Liver (tissue), 9 donors: ENCODE data around the gene CDH4. TPM values are rescaled to one million over a fixed set of nuclear protein-coding genes. Genes with fewer than 3 reads are reported as not detected.

Source experiments
- DNase-seq: peaks from one replicate; pipeline ENCODE4 v3.0.0-alpha.2; 2017; ENCODE audit warnings: low spot score
- H3K27ac ChIP-seq, 2 donors: one replicate each; pipeline ENCODE4 v1.7.0; 2013; ENCODE audit warnings: inconsistent platforms in 2 of 2, low read length in 2 of 2, control low read depth in 1 of 2, low read depth in 1 of 2, mild to moderate bottlenecking in 1 of 2
- H3K27me3 ChIP-seq, 4 donors: one replicate each; pipeline versions ENCODE4 v1.6.1 to v1.7.0; 2013; ENCODE audit warnings: low read length in 3 of 4, inconsistent platforms in 1 of 4, mild to moderate bottlenecking in 1 of 4, moderate library complexity in 1 of 4; ENCODE audit not compliant: control insufficient read depth in 4 of 4, insufficient read depth in 4 of 4
- H3K36me3 ChIP-seq, 4 donors: one replicate each; pipeline versions ENCODE4 v1.6.1 to v1.7.0; 2013; ENCODE audit warnings: low read length in 3 of 4, mild to moderate bottlenecking in 3 of 4, low read depth in 1 of 4, moderate library complexity in 1 of 4; ENCODE audit not compliant: control insufficient read depth in 4 of 4, insufficient read depth in 3 of 4
- H3K4me1 ChIP-seq, 4 donors: one replicate each; pipeline versions ENCODE4 v1.6.1 to v1.7.0; 2013; ENCODE audit warnings: low read length in 3 of 4, mild to moderate bottlenecking in 3 of 4, moderate library complexity in 1 of 4; ENCODE audit not compliant: control insufficient read depth in 4 of 4, insufficient read depth in 4 of 4
- H3K4me3 ChIP-seq, 3 donors: one replicate each; pipeline versions ENCODE4 v1.6.1 to v1.7.0; 2013; ENCODE audit warnings: low read length in 3 of 3, control low read depth in 1 of 3, low read depth in 1 of 3, mild to moderate bottlenecking in 1 of 3
- H3K9ac ChIP-seq, 2 donors: one replicate each; pipeline ENCODE4 v1.7.0; 2013; ENCODE audit warnings: low read length in 2 of 2, mild to moderate bottlenecking in 2 of 2, moderate library complexity in 2 of 2, control low read depth in 1 of 2, low read depth in 1 of 2
- H3K9me3 ChIP-seq, 4 donors: one replicate each; pipeline versions ENCODE4 v1.6.1 to v1.7.0; 2013; ENCODE audit warnings: low read length in 3 of 4; ENCODE audit not compliant: control insufficient read depth in 4 of 4
- ATF3 ChIP-seq: IDR thresholded peaks from 2 replicates; pipeline ENCODE4 v1.6.1; 2016; ENCODE audit warnings: antibody characterized with exemption
- CTCF ChIP-seq: fragments of 150-350 bp; IDR thresholded peaks from 2 replicates; pipeline ENCODE4 v1.5.1; 2017; ENCODE audit warnings: improper control_type of control experiment, low read depth, low read length; ENCODE audit not compliant: missing input control
- EGR1 ChIP-seq, 2 donors: IDR thresholded peaks; 2 replicates each; pipeline ENCODE4 v1.6.1; 2016 to 2018; ENCODE audit warnings: antibody characterized with exemption in 2 of 2, low read depth in 2 of 2
- FOXA1 ChIP-seq: IDR thresholded peaks from 2 replicates; pipeline ENCODE4 v1.6.1; 2016; ENCODE audit warnings: antibody characterized with exemption
- FOXA2 ChIP-seq: IDR thresholded peaks from 2 replicates; pipeline ENCODE4 v1.6.1; 2016; ENCODE audit warnings: antibody characterized with exemption
- GABPA ChIP-seq, 2 donors: IDR thresholded peaks in 1 of 2; conservative IDR thresholded peaks in 1 of 2; 2 replicates each; pipeline ENCODE4 v1.6.1; 2016; ENCODE audit warnings: antibody characterized with exemption in 2 of 2, mild to moderate bottlenecking in 1 of 2, moderate library complexity in 1 of 2
- HNF4A ChIP-seq, 2 donors: conservative IDR thresholded peaks; 2 replicates each; pipeline ENCODE4 v1.6.1; 2016; ENCODE audit warnings: antibody characterized with exemption in 2 of 2, mild to moderate bottlenecking in 2 of 2
- HNF4G ChIP-seq: IDR thresholded peaks from 2 replicates; pipeline ENCODE4 v1.6.1; 2016; ENCODE audit warnings: antibody characterized with exemption
- JUND ChIP-seq, 2 donors: IDR thresholded peaks; 2 replicates each; pipeline ENCODE4 v1.6.1; 2016; ENCODE audit warnings: antibody characterized with exemption in 2 of 2
- MAX ChIP-seq: IDR thresholded peaks from 2 replicates; pipeline ENCODE4 v1.6.1; 2016; ENCODE audit warnings: antibody characterized with exemption
- NR2F2 ChIP-seq: IDR thresholded peaks from 2 replicates; pipeline ENCODE4 v1.6.1; 2016; ENCODE audit warnings: antibody characterized with exemption
- RAD21 ChIP-seq, 2 donors: IDR thresholded peaks; 2 replicates each; pipeline ENCODE4 v1.6.1; 2016; ENCODE audit warnings: antibody characterized with exemption in 2 of 2, mild to moderate bottlenecking in 2 of 2
- REST ChIP-seq: IDR thresholded peaks from 2 replicates; pipeline ENCODE4 v1.6.1; 2016; ENCODE audit warnings: antibody characterized with exemption, mild to moderate bottlenecking
- RXRA ChIP-seq, 2 donors: IDR thresholded peaks; 2 replicates each; pipeline ENCODE4 v1.6.1; 2017 to 2018; ENCODE audit warnings: antibody characterized with exemption in 2 of 2, mild to moderate bottlenecking in 1 of 2
- SP1 ChIP-seq: IDR thresholded peaks from 2 replicates; pipeline ENCODE4 v1.6.1; 2018; ENCODE audit warnings: antibody characterized with exemption, mild to moderate bottlenecking
- TAF1 ChIP-seq: conservative IDR thresholded peaks from 2 replicates; pipeline ENCODE4 v1.6.1; 2016; ENCODE audit warnings: antibody characterized with exemption, mild to moderate bottlenecking
- YY1 ChIP-seq: IDR thresholded peaks from 2 replicates; pipeline ENCODE4 v1.6.1; 2016; ENCODE audit warnings: antibody characterized with exemption, mild to moderate bottlenecking
- ZBTB33 ChIP-seq: IDR thresholded peaks from 2 replicates; pipeline ENCODE4 v1.6.1; 2016; ENCODE audit warnings: antibody characterized with exemption
- WGBS: extraction: QIAGEN DNeasy Blood & Tissue Kit; methylation state at CpG from one replicate; pipeline ENCODE4 v1.1.7; 2013; 5-methylcytosine and 5-hydroxymethylcytosine counted together
- polyA plus RNA-seq, 2 donors: library from polyadenylated mRNA; stranded (reverse) in 1 of 2; unstranded in 1 of 2; fragments of 200-250 nt in 1 of 2; fragments of >200 nt in 1 of 2; fragmentation: Nextera tagmentation in 1 of 2; extraction: Ambion mirVana in 1 of 2; gene quantifications; one replicate each; pipeline versions ENCODE4 v1.2.1 to v1.2.3, GENCODE V29; 2013 to 2015
- total RNA-seq, 2 donors: library from RNA; depleted of rRNA; stranded (reverse); fragments of >200 nt; gene quantifications; one replicate each; pipeline ENCODE4 v1.2.3, GENCODE V29; 2014
- donor health status: healthy.
- donor health status: healthy.
- donor health status: healthy.
- donor health status: healthy.
- donor health status: healthy.

Gene CDH4
- total and polyA plus RNA-seq, 4 donors = 0.03 to 0.25 (median 0.19) TPM; not detected in 1

- no peak for DNase-seq
- WGBS = 62% methylated on average over 8 of the region's 8 CpGs
- H3K9me3 ChIP-seq = no peaks in the 10 kb centered on the region
- H3K4me3 ChIP-seq = no peak overlapping the region
- H3K27me3 ChIP-seq = no peaks in the 10 kb centered on the region
- no peaks in the 10 kb centered on the region for H3K4me1 ChIP-seq
- no peak overlapping the region for H3K9ac ChIP-seq
- TF ChIP-seq MAX (no peak), JUND (IDR thresholded peaks at IDR 0.05) (no peak), RAD21 (IDR thresholded peaks at IDR 0.05) (no peak), FOXA1 (no peak), ATF3 (no peak), CTCF (no peak), YY1 (no peak), EGR1 (IDR thresholded peaks at IDR 0.05; ENCODE audit: low read depth in 2 of 2) (no peak), HNF4G (no peak), TAF1 (no peak), RXRA (IDR thresholded peaks at IDR 0.05) (no peak), GABPA (IDR thresholded peaks at IDR 0.05 in 1 of 2, conservative IDR thresholded peaks at IDR 0.05 in 1 of 2) (no peak), SP1 (no peak), REST (no peak), HNF4A (conservative IDR thresholded peaks at IDR 0.05) (no peak), NR2F2 (no peak), ZBTB33 (no peak)
- H3K36me3 ChIP-seq = no peaks in the 10 kb centered on the region
- H3K27ac ChIP-seq = no peak overlapping the region
Measured at GRCh38 chr20:61535956-61536355, 283.9 kb downstream of the CDH4 start.

- no peak for DNase-seq
- Histone ChIP-seq H3K27me3 (no peaks in the 10 kb centered on the region), H3K4me1 (no peaks in the 10 kb centered on the region), H3K4me3 (no peak overlapping the region), H3K9me3 (no peaks in the 10 kb centered on the region), H3K36me3 (no peaks in the 10 kb centered on the region), H3K27ac (no peak overlapping the region), H3K9ac (no peak overlapping the region)
- TF ChIP-seq CTCF (no peak), RAD21 (IDR thresholded peaks at IDR 0.05) (no peak), HNF4G (no peak), FOXA2 (no peak), RXRA (IDR thresholded peaks at IDR 0.05) (no peak), GABPA (IDR thresholded peaks at IDR 0.05 in 1 of 2, conservative IDR thresholded peaks at IDR 0.05 in 1 of 2) (no peak), MAX (no peak), TAF1 (no peak), JUND (IDR thresholded peaks at IDR 0.05) (no peak), SP1 (no peak), YY1 (no peak), ZBTB33 (no peak)
- 80% methylated on average over 9 of the region's 9 CpGs for WGBS
Measured at GRCh38 chr20:61536671-61537070, 284.6 kb downstream of the CDH4 start.
